T47D (cell line): ENCODE results near the gene ROBO1.

Source experiments
- DNase-seq, 2 experiments: peaks; one replicate each; pipeline versions ENCODE4 v3.0.0 to v3.0.0-alpha.2; 2011 to 2012; ENCODE audit warnings: low read depth in 1 of 2, low spot score in 1 of 2
- JUND ChIP-seq: IDR thresholded peaks from 2 replicates; pipeline ENCODE4 v1.6.1; 2012; ENCODE audit warnings: low read depth
- in situ Hi-C: cut with HindIII; loops from 2 replicates; pipeline ENCODE4 v1.10.0; 2016; ENCODE audit warnings: low sequenced_read_pairs, low pct_unique_long_range_greater_than_20kb

ROBO1 gene

GRCh38 chr3:78565712-78566111 lies 1202.1 kb downstream of the ROBO1 start:
- TF ChIP-seq JUND = no peak
- no peak for DNase-seq
- in situ Hi-C loops = no loop called here

- in situ Hi-C loops = no loop called here
- TF ChIP-seq JUND = no peak
- DNase-seq = no peak
Measured at GRCh38 chr3:78562328-78562727, 1205.5 kb downstream of the ROBO1 start.
